Body of pancreas (tissue), 4 donors: ENCODE data around the gene ASXL3. TPM values are rescaled to one million over a fixed set of nuclear protein-coding genes. Genes with fewer than 3 reads are reported as not detected.

Experiments
- ATAC-seq: fragments of 150-250 bp; one replicate; pipeline ENCODE4 v1.9.1; 2016
- DNase-seq, 4 donors: peaks; one replicate each; pipeline ENCODE4 v3.0.0-alpha.2; 2019
- H3K27ac ChIP-seq, 4 donors: fragments of 200-600 bp; sonication (generic); 1 replicate in 3 of 4; 2 replicates in 1 of 4; pipeline versions ENCODE4 v1.5.1 to v1.6.1; 2016 to 2019; ENCODE audit warnings: mild to moderate bottlenecking in 1 of 4, mixed read lengths in 1 of 4, moderate library complexity in 1 of 4
- H3K27me3 ChIP-seq, 2 donors: fragments of 200-600 bp; sonication (generic); one replicate each; pipeline ENCODE4 v1.6.0; 2016; ENCODE audit warnings: mild to moderate bottlenecking in 1 of 2
- H3K36me3 ChIP-seq, 2 donors: fragments of 200-600 bp; sonication (generic); replicated peaks in 1 of 2; 2 replicates each; pipeline ENCODE4 v1.5.1; 2016; ENCODE audit warnings: low read depth in 2 of 2; ENCODE audit not compliant: insufficient read depth in 1 of 2
- H3K4me1 ChIP-seq: fragments of 200-600 bp; sonication (generic); one replicate; pipeline ENCODE4 v1.6.0; 2016
- H3K4me3 ChIP-seq, 2 donors: fragments of 200-600 bp; sonication (generic); 1 replicate in 1 of 2; 2 replicates in 1 of 2; pipeline ENCODE4 v1.5.1; 2016 to 2019
- H3K9me3 ChIP-seq, 3 donors: fragments of 200-600 bp; sonication (generic); 1 replicate in 2 of 3; 2 replicates in 1 of 3; pipeline ENCODE4 v1.5.1; 2016
- POLR2A ChIP-seq, 3 donors: fragments of 450-650 bp; IDR thresholded peaks; one replicate each; pipeline ENCODE4 v1.6.1; 2016; ENCODE audit warnings: antibody characterized with exemption in 3 of 3, mild to moderate bottlenecking in 2 of 3
- WGBS, 2 donors: methylation state at CpG; one replicate each; pipeline ENCODE4 v1.1.5; 2017; 5-methylcytosine and 5-hydroxymethylcytosine counted together
- intact Hi-C: fragments of 100-400 bp; cut with DNase I; formaldehyde crosslinking; loops from one replicate; pipeline ENCODE4 v1.15.1; 2023
- total RNA-seq, 2 donors: library from RNA; depleted of rRNA; stranded (reverse); fragments of >200 nt; gene quantifications; one replicate each; pipeline ENCODE4 v1.1.0, GENCODE V29; 2016
- TF ChIP-seq, protein P1 (sequence below), 7 experiments: fragments of 450-650 bp in 4 of 7; fragments of 200-600 bp in 3 of 7; sonication (generic) in 3 of 7; IDR thresholded peaks; one replicate each; pipeline ENCODE4 v1.5.1; 2016 to 2019; ENCODE audit warnings: antibody characterized with exemption in 7 of 7

Gene ASXL3
- total RNA-seq, 2 donors from 2014 or later = 1.3 to 3.6 TPM

- no peaks in the 10 kb centered on the region for H3K4me1 ChIP-seq
- 57 to 69% methylated on average over 2 of the region's 2 CpGs for WGBS, 2 donors
- intact Hi-C loops = no loop called here
- no peaks in the 10 kb centered on the region for H3K36me3 ChIP-seq
- no peak for TF ChIP-seq POLR2A (IDR thresholded peaks at IDR 0.05)
- TF ChIP-seq, protein P1, sequence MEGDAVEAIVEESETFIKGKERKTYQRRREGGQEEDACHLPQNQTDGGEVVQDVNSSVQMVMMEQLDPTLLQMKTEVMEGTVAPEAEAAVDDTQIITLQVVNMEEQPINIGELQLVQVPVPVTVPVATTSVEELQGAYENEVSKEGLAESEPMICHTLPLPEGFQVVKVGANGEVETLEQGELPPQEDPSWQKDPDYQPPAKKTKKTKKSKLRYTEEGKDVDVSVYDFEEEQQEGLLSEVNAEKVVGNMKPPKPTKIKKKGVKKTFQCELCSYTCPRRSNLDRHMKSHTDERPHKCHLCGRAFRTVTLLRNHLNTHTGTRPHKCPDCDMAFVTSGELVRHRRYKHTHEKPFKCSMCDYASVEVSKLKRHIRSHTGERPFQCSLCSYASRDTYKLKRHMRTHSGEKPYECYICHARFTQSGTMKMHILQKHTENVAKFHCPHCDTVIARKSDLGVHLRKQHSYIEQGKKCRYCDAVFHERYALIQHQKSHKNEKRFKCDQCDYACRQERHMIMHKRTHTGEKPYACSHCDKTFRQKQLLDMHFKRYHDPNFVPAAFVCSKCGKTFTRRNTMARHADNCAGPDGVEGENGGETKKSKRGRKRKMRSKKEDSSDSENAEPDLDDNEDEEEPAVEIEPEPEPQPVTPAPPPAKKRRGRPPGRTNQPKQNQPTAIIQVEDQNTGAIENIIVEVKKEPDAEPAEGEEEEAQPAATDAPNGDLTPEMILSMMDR (IDR thresholded peaks at IDR 0.05) = no peak
- ATAC-seq = no peak
- no peak overlapping the region for H3K4me3 ChIP-seq
- no peak overlapping the region for H3K27ac ChIP-seq
- DNase-seq = no peak
- H3K9me3 ChIP-seq = no peaks in the 10 kb centered on the region
- H3K27me3 ChIP-seq = no peaks in the 10 kb centered on the region
These were observed 37.6 kb upstream of the ASXL3 start for GRCh38 chr18:33540392-33540791.

- Histone ChIP-seq H3K27me3 (no peaks in the 10 kb centered on the region), H3K36me3 (no peaks in the 10 kb centered on the region), H3K4me1 (no peaks in the 10 kb centered on the region), H3K9me3 (no peaks in the 10 kb centered on the region), H3K27ac (no peak overlapping the region), H3K4me3 (no peak overlapping the region)
- intact Hi-C loops = no loop called here
- ATAC-seq (no peak), DNase-seq (no peak)
- WGBS, 2 donors = 22 to 28% methylated on average over 3 of the region's 3 CpGs
- TF ChIP-seq, protein P1 (IDR thresholded peaks at IDR 0.05) = no peak
- no peak for TF ChIP-seq POLR2A (IDR thresholded peaks at IDR 0.05)
These were observed 36.7 kb upstream of the ASXL3 start for GRCh38 chr18:33541316-33541715.

DNA sequence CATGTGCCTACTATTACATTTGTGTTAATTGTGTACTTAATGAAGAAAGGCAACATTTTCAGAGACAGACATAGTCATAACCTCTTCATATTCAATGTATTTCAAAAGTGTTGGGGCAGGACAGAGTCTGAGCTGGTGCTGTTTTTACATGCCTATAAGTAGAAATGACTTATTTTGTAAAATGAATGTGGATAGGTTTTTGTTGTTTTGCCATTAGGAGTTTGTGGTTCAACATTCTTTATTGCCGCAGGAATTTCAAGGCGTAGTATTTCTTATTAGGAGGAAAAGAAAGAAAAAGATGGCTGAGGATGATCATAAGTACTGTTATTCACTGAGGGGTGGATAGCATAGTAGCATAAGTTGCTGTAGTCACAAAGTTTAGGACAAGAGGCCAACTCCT, 21.2 kb upstream of the ASXL3 start:
- intact Hi-C loops = no loop called here
- ATAC-seq = no peak
- no peak for DNase-seq
- H3K4me1 ChIP-seq = no peaks in the 10 kb centered on the region
- H3K9me3 ChIP-seq = no peaks in the 10 kb centered on the region
- TF ChIP-seq, protein P1 (IDR thresholded peaks at IDR 0.05) = no peak
- TF ChIP-seq POLR2A (IDR thresholded peaks at IDR 0.05) = no peak
- no peak overlapping the region for H3K4me3 ChIP-seq
- no peaks in the 10 kb centered on the region for H3K27me3 ChIP-seq
- WGBS, 2 donors = 92 to 96% methylated on average over 2 of the region's 2 CpGs
- no peaks in the 10 kb centered on the region for H3K36me3 ChIP-seq
- no peak overlapping the region for H3K27ac ChIP-seq

- intact Hi-C loops = no loop called here
- ATAC-seq (no peak), DNase-seq (no peak)
- H3K36me3 ChIP-seq = no peaks in the 10 kb centered on the region
- 92 to 96% methylated on average over 3 of the region's 3 CpGs for WGBS, 2 donors
- H3K4me3 ChIP-seq = no peak overlapping the region
- peaks cover 8% of the 10 kb centered on the region for H3K4me1 ChIP-seq
- H3K27ac ChIP-seq = no peak overlapping the region
- no peaks in the 10 kb centered on the region for H3K9me3 ChIP-seq
- H3K27me3 ChIP-seq = no peaks in the 10 kb centered on the region
- TF ChIP-seq POLR2A (IDR thresholded peaks at IDR 0.05) = no peak
- TF ChIP-seq, protein P1 (IDR thresholded peaks at IDR 0.05) = no peak
These were observed 20.3 kb upstream of the ASXL3 start for GRCh38 chr18:33557706-33558105.

DNA sequence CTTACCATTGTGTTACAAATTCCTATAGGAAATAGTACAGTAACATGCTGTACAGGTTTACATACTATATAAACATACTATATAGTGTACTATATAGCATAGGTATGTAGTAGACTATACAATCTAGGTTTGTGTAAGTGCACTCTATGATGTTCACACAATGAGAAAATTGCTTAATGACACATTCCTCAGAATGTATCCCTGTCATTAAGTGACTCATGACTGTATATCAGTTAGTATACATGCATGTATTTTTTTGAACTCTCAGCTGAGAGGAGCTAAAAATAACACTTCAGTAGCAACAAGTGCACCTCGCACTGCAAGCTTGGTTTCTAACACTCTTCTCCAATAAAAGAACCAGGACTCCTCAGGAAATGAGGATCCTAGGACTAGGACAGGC, 19.5 kb upstream of the ASXL3 start:
- ATAC-seq (no peak), DNase-seq (no peak)
- H3K27me3 ChIP-seq = no peaks in the 10 kb centered on the region
- no peak overlapping the region for H3K27ac ChIP-seq
- no peak for TF ChIP-seq POLR2A (IDR thresholded peaks at IDR 0.05)
- TF ChIP-seq, protein P1 (IDR thresholded peaks at IDR 0.05) = no peak
- H3K9me3 ChIP-seq = no peaks in the 10 kb centered on the region
- WGBS, 2 donors = 78 to 81% methylated on average over 1 of the region's 1 CpG
- H3K4me1 ChIP-seq = peaks cover 13% of the 10 kb centered on the region
- no peaks in the 10 kb centered on the region for H3K36me3 ChIP-seq
- intact Hi-C loops = no loop called here
- H3K4me3 ChIP-seq = no peak overlapping the region
